Measurements from ENCODE around the gene ADAMTS18.
"Not testable (repeated sequence)": the region's sequence is repeated elsewhere in the genome, so short reads cannot be mapped to it uniquely, and the experiment has no call there.

ADAMTS18 gene, protein sequence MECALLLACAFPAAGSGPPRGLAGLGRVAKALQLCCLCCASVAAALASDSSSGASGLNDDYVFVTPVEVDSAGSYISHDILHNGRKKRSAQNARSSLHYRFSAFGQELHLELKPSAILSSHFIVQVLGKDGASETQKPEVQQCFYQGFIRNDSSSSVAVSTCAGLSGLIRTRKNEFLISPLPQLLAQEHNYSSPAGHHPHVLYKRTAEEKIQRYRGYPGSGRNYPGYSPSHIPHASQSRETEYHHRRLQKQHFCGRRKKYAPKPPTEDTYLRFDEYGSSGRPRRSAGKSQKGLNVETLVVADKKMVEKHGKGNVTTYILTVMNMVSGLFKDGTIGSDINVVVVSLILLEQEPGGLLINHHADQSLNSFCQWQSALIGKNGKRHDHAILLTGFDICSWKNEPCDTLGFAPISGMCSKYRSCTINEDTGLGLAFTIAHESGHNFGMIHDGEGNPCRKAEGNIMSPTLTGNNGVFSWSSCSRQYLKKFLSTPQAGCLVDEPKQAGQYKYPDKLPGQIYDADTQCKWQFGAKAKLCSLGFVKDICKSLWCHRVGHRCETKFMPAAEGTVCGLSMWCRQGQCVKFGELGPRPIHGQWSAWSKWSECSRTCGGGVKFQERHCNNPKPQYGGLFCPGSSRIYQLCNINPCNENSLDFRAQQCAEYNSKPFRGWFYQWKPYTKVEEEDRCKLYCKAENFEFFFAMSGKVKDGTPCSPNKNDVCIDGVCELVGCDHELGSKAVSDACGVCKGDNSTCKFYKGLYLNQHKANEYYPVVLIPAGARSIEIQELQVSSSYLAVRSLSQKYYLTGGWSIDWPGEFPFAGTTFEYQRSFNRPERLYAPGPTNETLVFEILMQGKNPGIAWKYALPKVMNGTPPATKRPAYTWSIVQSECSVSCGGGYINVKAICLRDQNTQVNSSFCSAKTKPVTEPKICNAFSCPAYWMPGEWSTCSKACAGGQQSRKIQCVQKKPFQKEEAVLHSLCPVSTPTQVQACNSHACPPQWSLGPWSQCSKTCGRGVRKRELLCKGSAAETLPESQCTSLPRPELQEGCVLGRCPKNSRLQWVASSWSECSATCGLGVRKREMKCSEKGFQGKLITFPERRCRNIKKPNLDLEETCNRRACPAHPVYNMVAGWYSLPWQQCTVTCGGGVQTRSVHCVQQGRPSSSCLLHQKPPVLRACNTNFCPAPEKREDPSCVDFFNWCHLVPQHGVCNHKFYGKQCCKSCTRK (N-terminal part only)

DNA sequence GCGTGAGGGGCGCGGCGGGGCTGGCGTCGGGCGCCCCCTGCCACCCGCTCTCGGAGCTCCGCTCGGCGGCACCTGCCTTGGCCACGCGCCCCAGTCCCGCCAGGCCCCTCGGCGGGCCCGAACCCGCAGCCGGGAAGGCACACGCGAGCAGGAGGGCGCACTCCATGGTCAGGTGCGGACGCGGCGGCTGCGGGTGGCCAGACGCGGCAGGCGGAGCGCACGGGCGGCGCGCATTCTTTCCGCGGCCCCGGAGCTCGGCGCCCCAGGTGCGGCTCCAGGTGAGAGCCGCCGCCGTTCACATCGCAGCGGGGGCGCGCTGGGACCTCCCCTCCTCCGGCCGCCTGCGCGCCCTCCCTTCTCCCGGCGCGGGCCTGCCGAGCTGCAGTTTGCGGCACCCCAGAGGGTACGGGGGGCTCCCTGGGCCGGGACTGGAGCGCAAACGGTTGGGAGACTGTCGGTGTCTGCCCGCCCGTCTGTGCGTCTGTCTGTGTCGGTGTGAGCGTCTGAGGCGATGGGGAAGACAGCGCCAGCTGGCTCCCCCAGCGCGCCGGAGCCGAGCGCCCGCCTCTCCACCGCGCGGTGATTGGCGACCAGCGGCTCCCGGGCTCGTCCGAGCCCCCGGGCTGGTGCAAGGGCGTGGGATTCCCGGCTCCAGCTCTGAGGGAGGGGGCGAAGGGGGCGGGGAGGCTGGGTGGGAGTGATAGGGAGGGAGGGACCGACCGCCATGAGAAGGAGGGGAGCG is at the start of gene ADAMTS18:
TSS of gene ADAMTS18 (minus strand) at position 505 of the 742 bp plus-strand sequence. CDS start at position 166, 339 bp downstream.
- DNase-seq (ENCODE audit: low read depth), result no peak

DNA sequence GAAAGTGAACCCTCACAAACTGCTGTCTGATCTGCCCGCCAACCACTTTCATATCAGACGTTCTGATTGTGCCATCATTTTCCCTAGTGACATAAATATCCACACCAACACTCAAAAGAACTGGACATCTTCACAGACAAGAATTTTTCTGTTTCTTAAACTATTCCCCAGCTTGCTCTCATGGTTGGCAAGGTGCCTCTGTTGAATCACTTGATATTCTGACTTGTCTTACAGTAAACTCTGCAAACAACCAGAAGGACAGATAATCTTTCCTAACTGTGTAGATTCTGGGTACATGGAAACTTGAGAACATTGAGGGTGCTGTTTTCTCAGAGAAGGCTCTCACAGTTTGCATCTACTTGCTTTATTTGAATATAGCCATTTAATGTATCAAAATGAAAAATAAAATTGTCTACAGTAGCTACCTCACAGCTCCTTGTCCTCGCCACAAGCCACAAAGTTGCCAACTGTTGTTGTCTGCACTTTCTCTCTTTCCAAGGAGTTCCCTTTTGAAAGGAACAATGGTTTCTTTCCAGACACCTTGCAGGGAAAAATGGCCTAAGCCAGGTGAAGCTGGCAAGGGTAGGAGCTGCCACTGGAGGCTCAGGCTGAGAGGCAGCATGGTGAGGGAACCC is 46.0 kb upstream of the ADAMTS18 start:
- DNase-seq (ENCODE audit: low read depth), result no peak

DNA sequence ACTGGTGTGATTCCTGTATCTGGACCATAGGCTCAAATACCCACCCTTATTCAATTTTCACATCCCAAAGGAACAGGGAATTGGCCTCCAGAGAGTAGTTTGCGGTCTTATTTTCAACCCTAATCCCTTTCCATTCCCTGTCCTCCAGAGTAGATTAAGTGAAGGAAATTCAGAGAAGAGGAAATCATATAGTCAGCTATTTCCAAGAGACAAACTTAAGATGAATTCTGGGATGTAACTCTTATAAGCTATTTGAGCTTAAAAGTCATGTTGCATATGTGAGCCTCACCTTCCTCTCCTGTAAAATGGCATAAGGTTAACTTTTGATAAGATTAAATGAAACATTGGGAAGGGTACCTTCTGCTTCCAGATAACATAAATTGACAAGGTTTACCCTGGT is 37.4 kb upstream of the ADAMTS18 start:
- no peak for DNase-seq (ENCODE audit: low read depth)

DNA sequence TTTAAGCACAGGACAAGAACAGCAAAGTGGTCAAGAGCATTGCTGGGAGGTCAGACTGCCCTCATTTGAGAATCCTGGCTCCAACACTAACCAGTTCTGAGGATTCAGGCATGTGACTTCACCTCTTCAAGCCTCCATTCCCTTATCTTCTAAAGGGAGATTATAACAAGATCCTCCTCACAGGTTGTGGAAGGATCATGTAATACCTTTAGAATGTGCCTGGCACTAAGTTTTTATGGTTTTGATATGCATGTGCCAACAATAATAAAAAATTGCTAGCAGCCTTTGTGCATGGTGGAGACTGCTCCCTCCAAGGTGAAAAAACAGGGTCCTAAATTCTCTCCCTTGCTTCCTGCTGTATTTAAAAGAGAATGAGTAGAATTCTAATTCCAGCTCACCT is 36.0 kb upstream of the ADAMTS18 start:
- no peak for DNase-seq (ENCODE audit: low read depth)

DNA sequence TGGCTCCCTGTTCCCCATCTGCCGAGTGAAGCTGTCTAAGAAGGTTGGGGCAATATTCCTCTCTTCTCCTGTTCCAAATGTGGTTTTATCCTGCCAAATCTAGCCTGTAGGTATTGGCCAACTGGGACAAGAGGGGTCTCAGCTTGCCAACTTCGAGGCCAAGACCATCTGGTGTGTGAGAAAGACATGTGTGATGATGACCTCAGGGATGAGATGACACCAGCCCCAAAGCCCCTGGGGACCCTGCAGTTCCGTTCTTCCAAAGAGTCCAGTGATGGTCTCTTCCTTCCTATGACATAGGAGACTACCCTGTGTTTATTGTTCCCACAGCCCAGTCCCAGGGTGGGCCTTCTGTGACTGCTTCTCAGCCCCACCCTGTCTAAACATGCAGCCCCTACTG is 34.8 kb upstream of the ADAMTS18 start:
- DNase-seq (ENCODE audit: low read depth), result no peak

DNA sequence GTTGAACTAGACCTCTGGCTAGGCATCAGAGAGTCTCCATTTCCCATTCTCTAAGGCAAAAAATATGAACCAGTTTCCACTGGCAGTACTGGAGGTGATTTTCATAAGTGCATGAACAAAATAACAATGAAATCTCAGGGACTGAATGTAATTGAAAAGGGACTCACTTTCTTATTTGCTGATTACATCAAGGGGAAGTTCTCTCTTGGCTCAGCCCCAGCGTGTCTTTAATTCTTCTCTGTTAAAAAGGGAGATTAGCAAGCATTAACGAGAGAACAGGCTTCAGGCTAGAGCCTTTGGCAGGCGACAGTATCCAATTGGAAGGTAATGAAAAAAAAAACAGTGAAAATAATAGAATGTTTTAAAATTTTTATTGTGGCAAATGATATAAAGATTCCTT is 34.0 kb upstream of the ADAMTS18 start:
- no peak for DNase-seq (ENCODE audit: low read depth)

DNA sequence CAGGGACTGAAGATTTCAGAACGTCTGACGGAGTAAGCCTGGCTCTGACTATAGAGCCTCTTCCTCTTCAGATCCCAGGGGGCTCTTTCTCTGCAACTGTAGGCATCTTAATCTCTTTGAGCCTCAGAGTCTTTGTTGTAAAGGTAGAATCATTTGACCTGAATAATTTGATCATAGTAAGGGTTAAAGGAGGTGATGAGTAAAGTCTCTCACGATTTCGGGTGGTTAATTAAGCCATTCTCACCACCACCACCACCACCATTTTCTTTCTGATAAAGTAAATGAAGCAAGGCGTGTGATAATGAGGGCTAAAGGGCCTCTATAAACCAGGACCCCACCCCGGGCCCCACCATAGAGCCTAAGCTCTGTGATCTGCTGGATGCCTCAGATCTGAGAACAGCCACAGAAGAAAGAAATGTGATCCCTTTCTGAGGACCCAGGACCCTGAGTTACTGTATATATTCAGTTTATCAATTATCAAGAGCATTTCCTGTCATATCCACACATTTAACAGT is 33.0 kb upstream of the ADAMTS18 start:
- DNase-seq (ENCODE audit: low read depth), result no peak

DNA sequence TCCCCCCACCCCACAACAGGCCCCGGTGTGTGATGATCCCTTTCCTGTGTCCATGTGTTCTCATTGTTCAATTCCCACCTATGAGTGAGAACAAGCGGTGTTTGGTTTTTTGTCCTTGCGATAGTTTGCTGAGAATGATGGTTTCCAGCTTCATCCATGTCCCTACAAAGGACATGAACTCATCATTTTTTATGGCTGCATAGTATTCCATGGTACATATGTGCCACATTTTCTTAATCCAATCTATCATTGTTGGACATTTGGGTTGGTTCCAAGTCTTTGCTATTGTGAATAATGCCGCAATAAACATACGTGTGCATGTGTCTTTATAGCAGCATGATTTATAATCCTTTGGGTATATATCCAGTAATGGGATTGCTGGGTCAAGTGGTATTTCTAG is 28.8 kb upstream of the ADAMTS18 start:
- DNase-seq (ENCODE audit: low read depth), result not testable (repeated sequence)

DNA sequence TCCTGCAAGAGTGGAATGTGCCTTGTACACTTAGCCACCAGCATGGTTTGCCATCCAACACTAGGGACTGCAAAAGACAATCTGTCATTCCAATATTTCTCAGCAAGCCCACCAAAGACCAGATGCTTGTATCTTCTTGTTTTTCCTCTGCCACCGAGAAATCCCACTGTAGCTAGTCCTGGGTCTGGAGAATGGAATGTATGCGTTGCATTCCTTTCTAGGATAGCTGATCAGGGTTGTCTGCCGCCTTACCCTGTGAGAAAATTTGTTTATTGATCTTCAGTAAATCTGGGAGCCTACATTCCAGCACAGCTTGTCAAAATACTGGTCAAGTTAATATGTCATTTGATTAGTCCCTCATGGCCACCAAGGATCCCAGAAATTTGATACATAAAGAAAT is 28.1 kb upstream of the ADAMTS18 start:
- no peak for DNase-seq (ENCODE audit: low read depth)

DNA sequence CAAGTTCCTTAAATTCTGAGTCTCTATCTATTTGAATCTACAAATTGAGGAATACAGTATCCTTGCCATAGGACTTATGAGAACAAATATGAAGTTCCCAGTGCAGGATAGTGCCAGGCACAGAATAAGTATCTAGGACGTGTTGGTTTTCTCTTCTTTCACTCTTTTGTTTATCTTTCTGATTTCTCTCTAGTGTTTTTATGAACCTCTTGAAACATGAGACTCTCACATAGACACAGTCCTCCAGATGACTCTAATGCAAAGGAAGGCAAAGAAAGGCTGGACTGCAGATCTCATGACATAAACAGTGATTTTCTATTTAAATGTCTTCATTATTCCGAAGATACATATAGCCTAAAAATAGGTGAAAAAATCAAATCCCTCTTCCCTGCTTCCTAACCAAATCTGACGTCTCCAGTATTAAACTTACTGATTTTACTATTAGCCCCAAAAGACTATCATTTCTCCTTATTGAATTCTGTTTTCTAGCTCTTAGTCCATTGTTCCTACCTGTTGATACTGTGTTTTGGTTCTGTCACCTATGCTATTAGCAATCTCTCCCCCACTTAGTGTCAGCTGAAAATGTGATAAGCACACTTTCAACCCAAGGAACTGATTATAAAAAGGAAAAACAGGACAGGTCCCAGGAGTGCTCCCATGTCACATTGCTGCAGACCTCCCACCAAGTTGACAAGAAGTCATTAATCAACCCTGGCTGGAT is 24.9 kb upstream of the ADAMTS18 start:
- DNase-seq (ENCODE audit: low read depth), result no peak

DNA sequence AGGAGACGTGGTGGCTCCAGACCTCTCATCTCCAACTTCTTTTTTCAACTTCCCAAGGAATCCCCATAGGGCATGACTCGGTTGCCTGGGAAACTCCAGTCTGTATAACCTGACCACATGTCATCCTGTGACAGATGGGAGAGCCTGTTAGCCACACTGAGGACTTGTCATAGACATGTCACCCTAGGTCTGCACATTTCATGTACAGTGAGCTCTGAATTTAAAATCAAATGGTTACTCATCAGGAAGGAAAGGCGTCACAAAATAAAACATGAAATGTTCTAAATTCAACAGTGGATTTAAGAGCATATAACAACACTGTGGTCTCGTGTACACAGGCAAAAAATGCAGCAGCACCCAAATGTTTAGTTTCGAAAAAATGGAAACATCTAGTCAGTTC is 22.2 kb upstream of the ADAMTS18 start:
- no peak for DNase-seq (ENCODE audit: low read depth)

DNA sequence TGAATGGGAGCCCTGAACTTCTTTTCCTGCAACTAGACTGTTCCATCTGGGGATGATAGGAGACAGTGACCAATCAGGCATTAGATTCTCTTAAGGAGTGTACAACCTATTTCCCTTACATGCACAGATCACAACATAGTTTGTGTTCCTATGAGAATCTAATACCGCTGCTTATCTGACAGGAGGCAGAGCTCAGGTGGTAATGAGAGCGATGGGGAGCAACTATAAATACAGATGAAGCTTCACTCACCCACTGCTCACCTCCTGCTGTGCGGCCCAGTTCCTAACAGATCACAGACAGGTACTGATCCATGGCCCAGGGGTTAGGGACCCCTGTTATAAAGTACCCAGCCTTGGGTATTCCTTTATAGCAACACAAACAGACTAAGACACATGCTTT is 17.4 kb upstream of the ADAMTS18 start:
- no peak for DNase-seq (ENCODE audit: low read depth)

DNA sequence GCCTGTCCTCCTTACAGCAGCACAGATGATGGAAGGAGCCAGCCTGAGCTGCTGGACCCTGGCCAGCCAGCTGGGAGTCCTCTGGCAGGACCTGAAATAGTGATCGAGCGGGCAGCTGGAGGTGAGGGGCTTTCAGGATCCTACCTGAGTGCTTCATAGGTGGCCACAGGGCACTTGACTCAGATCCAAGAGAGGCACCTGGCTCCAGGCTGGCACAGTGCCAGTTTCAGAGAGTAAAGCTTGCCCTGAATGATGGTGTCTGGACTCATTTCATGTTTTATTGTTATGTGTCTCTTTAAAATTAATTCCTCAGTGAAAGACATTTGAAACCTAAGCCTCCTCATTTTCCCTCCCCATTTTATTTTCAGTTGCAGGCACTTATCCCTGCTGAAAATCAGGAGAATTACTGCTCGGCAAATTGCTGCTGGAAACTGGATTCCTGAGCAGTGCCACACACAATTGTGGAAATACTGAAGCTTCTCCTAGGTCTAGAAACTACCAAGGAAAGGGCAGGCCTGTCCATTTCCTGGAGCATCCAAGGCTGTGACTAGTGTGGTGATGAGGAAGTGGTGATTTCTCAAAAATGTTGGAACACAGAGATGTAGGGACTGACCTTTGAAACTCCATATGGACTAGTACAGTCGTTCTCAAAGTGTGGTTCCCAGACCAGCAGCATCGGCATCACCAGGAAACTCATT is 16.1 kb upstream of the ADAMTS18 start:
- DNase-seq (ENCODE audit: low read depth), result no peak

DNA sequence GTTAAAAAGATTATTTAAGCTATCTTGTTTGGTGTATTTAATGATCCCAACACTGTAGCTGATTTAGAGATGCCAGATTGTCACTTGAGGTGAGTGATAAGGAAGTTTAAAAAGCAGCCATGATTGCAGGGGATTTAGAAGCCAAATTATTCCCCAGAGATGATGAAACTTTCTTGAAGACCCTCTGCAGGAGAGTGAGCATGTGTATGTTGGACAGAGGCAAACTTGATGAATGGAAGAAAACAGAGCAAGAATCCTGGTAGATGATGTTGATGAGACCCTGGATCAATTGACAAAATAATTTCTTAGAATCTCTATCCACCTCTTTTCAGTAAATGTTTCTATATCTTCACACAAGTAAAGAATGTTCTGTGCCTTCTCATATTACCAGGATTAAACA is 14.4 kb upstream of the ADAMTS18 start:
- DNase-seq (ENCODE audit: low read depth), result no peak

DNA sequence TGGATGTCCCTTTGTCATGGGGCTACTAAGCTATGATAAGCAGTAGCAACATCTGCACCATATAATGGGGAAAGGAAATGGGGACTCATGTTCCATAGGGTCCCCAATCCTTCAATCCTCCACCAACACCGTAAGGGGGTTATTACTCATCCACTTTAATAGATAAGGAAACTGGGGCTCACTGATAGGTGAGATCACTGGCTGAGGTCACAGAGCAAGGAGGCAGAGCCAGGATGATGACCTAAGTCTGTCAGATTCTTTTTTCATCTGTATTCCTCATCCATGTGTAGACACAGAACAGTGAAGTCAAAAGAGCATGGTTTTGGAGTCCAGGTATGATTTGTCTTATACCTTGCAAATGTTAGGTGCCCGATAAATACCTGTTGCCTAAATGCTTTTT is 10.5 kb upstream of the ADAMTS18 start:
- DNase-seq (ENCODE audit: low read depth), result no peak

DNA sequence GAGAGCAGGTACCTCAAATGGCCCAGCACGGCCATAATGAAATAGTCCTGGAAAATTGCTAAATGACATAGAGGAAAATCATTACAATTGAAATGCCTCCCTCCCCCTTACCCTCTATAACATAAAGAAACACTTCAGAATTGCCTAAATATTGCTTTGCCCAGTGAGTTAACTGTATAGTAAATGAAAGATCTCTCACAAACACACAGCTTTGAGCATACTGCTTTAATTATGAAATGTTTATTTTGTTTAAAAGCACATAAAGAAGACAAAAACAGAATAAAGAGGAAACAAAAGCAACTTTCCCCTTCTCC is 9.3 kb upstream of the ADAMTS18 start:
- DNase-seq (ENCODE audit: low read depth), result no peak

DNA sequence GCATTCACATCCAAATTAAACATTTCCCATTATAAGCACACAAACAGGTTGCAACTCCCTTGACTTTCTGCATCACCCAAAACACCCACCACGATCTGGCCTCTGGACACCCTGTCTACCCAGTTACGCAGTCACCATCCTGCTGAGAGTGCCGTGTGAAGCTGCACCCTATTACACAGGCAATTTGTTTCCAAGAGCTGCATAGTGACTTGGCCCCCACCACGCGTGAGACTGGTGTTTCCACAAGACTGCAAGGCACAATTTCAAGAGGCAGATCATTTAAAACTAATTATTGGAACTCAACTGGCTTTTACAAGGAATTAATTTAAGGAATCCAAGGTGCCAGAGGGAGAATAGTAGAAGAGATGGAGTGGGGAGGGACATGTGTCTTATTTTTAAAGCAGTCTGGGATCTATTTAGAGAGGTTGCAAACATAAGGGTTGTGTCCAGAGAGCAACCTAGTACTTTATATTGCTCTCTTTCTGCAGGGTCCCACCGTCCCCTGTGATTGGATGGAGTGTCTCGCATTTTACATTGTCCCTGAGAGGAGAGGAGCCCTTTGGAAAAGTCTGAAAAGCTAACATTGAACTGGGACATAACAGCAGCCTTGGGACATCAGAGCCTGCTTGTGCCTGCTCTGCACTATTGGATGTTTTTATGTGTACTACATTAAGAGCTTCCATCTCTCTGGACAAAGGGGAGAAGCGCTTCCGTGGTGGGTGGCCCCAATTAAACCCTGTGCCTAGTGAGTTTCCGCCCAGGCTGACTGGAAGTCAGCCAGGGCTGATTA is 8.7 kb upstream of the ADAMTS18 start:
- DNase-seq (ENCODE audit: low read depth), result no peak

DNA sequence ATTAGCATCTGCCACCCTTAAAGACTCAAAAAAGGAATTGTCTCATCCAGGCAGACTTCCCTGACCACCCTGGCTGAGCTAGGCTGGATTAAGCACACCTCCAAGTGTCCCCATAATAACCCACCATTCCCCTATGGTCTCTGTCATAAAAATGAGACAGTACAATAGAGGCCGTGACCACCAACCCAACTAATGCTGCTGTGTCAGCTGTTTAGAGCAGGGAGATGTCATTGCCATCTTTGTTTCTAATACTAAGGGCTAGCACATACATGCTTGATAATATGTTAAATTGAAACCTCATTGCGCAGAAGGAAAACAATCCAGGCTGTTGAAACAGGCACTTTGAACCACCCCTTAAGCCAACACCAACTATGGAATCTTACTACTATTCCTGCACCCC is 7.2 kb upstream of the ADAMTS18 start:
- DNase-seq (ENCODE audit: low read depth), result no peak

DNA sequence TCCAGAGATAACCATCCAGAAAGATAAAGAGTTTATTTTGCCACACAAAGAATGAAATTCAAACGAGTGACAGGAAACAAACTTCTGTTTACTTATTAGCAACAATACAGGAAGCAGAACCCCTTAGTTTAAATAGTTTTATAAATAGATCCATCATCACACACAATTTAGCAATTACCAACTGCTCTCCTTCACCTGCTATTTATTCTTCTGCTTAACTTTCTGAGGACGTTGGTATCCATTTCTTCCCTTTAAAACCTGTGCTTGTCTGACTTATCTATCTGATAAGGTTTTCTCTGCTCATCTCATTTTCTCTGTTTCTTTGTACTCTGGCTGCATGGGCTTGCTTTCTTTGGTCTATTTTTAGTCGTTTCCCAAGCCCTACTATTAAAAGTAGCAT is 4.3 kb upstream of the ADAMTS18 start:
- no peak for DNase-seq (ENCODE audit: low read depth)
